ENCODE results near the gene MYO7A. TPM values are rescaled to one million over a fixed set of nuclear protein-coding genes. Genes with fewer than 3 reads are reported as not detected.
A peak's percentile ranks its signal among the peaks of the same experiment; 100 is the strongest.

The MYO7A gene
- total RNA-seq, 1 donor from 2014 or later, result 0.16 TPM

DNA sequence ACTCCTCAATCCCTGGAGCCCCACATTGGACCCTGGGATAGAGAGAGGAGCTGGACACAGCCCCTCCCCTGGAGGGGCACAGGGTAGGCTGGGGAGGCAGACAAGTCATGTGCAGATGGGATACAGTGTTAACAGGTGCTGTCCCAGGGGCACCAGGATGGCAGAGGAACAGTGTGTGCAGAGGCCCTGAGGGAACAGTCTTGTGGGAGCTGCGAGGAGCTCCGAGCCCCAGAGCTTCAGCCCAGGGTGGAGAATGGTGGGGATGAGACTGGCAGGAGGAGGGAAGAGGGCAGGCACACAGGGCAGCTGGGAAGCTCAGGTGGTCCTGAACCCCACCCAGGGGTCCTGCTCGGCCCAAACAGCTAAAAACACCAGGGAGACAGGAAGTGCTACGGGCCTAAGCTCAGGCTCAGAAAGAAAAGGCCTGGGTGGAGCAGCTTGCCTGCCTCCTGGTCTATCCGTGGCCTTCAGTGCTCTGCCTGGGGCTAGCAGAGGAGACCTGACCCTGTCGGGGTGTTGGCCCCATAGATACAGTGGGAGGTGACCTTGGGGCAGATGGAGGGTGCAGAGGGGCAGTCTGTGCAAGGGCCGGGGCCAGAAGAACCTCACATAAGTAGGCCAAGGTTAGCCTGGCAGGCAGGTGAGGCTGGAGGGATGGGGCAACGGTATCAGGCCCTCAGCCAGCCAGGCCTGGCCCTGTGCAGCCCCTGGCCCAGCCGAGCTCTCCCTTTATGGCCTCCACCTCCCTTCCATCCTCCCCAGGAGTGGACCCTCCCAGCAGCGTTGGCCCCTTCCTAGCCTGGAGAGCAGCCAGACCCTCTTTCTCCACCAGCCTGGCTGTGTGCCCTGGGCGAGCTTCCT lies 45.8 kb upstream of the MYO7A start:
- FAIRE-seq (no peak), DNase-seq (ENCODE audit: low read depth) (no peak)
- Histone ChIP-seq H3K9me3 (ENCODE audit: insufficient read depth, low read depth, low read length) (no peaks in the 10 kb centered on the region), H3K4me3 (ENCODE audit: insufficient read depth, low read depth, low read length) (no peak overlapping the region), H3K27ac (ENCODE audit: low read depth, low read length) (no peak overlapping the region), H3K9ac (ENCODE audit: low read length) (no peak overlapping the region), H3K79me2 (ENCODE audit: insufficient read depth, low read length) (peaks cover 4% of the 10 kb centered on the region), H4K20me1 (ENCODE audit: insufficient read depth, low read length) (peaks cover 13% of the 10 kb centered on the region), H3K27me3 (ENCODE audit: insufficient read depth, low read length) (no peaks in the 10 kb centered on the region), H3K36me3 (ENCODE audit: insufficient read depth, low read length) (no peaks in the 10 kb centered on the region), H2AFZ (ENCODE audit: low read depth, low read length) (peak overlapping the region; percentile 23), H3K4me2 (ENCODE audit: low read length) (peak overlapping the region; percentile 0), H3K4me1 (ENCODE audit: insufficient read depth, low read length) (peaks cover 13% of the 10 kb centered on the region)
- peaks cover 2% of the 10 kb centered on the region for H3K36me3 Mint-ChIP-seq (ENCODE audit: low read depth, unreplicated experiment)
- H3K9me3 Mint-ChIP-seq (ENCODE audit: unreplicated experiment), result no peaks in the 10 kb centered on the region
- no peak for TF ChIP-seq EZH2 (IDR thresholded peaks at IDR 0.05; ENCODE audit: insufficient read depth, low read length)
- TF ChIP-seq, protein P1, sequence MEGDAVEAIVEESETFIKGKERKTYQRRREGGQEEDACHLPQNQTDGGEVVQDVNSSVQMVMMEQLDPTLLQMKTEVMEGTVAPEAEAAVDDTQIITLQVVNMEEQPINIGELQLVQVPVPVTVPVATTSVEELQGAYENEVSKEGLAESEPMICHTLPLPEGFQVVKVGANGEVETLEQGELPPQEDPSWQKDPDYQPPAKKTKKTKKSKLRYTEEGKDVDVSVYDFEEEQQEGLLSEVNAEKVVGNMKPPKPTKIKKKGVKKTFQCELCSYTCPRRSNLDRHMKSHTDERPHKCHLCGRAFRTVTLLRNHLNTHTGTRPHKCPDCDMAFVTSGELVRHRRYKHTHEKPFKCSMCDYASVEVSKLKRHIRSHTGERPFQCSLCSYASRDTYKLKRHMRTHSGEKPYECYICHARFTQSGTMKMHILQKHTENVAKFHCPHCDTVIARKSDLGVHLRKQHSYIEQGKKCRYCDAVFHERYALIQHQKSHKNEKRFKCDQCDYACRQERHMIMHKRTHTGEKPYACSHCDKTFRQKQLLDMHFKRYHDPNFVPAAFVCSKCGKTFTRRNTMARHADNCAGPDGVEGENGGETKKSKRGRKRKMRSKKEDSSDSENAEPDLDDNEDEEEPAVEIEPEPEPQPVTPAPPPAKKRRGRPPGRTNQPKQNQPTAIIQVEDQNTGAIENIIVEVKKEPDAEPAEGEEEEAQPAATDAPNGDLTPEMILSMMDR (IDR thresholded peaks at IDR 0.05; ENCODE audit: insufficient read depth, low read depth, low read length), result no peak
- no peaks in the 10 kb centered on the region for H3K4me1 Mint-ChIP-seq (ENCODE audit: low read depth, unreplicated experiment)
- no peaks in the 10 kb centered on the region for H3K27me3 Mint-ChIP-seq (ENCODE audit: low read depth, unreplicated experiment)
- no peak overlapping the region for H3K27ac Mint-ChIP-seq (ENCODE audit: unreplicated experiment)
- H3K4me3 Mint-ChIP-seq (ENCODE audit: unreplicated experiment), result no peak overlapping the region

DNA sequence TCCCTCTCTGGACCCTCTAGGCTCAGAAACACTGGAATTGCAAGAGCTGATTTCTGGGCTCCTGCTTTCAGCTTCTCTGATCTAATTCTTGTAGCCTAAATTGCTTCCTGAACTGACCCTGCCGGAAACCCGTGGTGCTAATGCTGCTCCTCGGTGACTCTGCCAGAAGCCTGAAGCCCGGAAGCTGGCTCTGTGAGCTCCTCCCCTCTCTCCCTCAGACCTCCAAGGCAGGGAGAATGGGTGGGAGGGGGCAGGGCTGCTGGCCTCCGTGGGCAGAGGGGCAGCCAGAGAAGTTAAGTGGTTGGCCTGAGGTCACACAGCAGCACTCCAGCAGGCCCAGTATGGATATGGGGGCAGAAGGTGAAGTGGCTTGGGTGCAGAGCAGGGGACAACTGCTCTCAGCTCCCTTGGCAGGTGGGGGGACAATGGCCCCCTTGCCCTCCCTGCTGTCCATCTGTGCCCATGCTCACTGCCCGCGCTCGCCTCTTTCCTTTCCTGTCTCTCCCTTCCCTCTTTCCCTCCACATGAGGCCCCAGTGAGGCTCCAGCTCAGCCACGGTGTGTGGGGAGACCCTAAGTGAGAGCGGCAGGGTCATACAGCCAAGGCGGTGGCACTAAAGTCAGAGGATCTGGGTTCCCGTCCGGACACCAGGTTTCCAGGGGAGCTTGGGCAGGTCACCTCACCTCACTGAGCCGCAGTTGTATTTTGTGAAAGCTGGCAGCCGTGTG lies 45.0 kb upstream of the MYO7A start:
- H3K27ac ChIP-seq (ENCODE audit: low read depth, low read length), result no peak overlapping the region
- peak overlapping the region; percentile 23 for H2AFZ ChIP-seq (ENCODE audit: low read depth, low read length)
- no peak for FAIRE-seq

More for the DNA sequence above, 45.0 kb upstream of the MYO7A start:
- Histone ChIP-seq H4K20me1 (ENCODE audit: insufficient read depth, low read length) (peaks cover 13% of the 10 kb centered on the region), H3K9ac (ENCODE audit: low read length) (no peak overlapping the region), H3K9me3 (ENCODE audit: insufficient read depth, low read depth, low read length) (no peaks in the 10 kb centered on the region), H3K4me1 (ENCODE audit: insufficient read depth, low read length) (peaks cover 13% of the 10 kb centered on the region), H3K4me2 (ENCODE audit: low read length) (peak overlapping the region; percentile 0), H3K4me3 (ENCODE audit: insufficient read depth, low read depth, low read length) (no peak overlapping the region), H3K36me3 (ENCODE audit: insufficient read depth, low read length) (no peaks in the 10 kb centered on the region), H3K27me3 (ENCODE audit: insufficient read depth, low read length) (no peaks in the 10 kb centered on the region), H3K79me2 (ENCODE audit: insufficient read depth, low read length) (peaks cover 4% of the 10 kb centered on the region)
- Mint-ChIP-seq H3K27me3 (ENCODE audit: low read depth, unreplicated experiment) (no peaks in the 10 kb centered on the region), H3K9me3 (ENCODE audit: unreplicated experiment) (no peaks in the 10 kb centered on the region), H3K4me1 (ENCODE audit: low read depth, unreplicated experiment) (no peaks in the 10 kb centered on the region), H3K4me3 (ENCODE audit: unreplicated experiment) (no peak overlapping the region), H3K36me3 (ENCODE audit: low read depth, unreplicated experiment) (peaks cover 2% of the 10 kb centered on the region), H3K27ac (ENCODE audit: unreplicated experiment) (no peak overlapping the region)
- no peak for DNase-seq (ENCODE audit: low read depth)
- no peak for TF ChIP-seq EZH2 (IDR thresholded peaks at IDR 0.05; ENCODE audit: insufficient read depth, low read length)
- TF ChIP-seq, protein P1 (IDR thresholded peaks at IDR 0.05; ENCODE audit: insufficient read depth, low read depth, low read length), result no peak
